HUES48 (cell line): ENCODE measurements around the gene CLTA.
"Not testable (repeated sequence)": the region's sequence is repeated elsewhere in the genome, so short reads cannot be mapped to it uniquely, and the experiment has no call there.

Experiments
- H3K27ac ChIP-seq: one replicate; pipeline ENCODE4 v1.7.0; 2013; ENCODE audit warnings: low read depth, low read length, inconsistent platforms
- H3K27me3 ChIP-seq: 2 replicates; pipeline ENCODE4 v1.6.1; 2013; ENCODE audit warnings: mild to moderate bottlenecking, low read length; ENCODE audit not compliant: control insufficient read depth, insufficient read depth
- H3K36me3 ChIP-seq: 2 replicates; pipeline ENCODE4 v1.6.1; 2013; ENCODE audit warnings: low read length; ENCODE audit not compliant: control insufficient read depth, insufficient read depth
- H3K4me1 ChIP-seq: 2 replicates; pipeline ENCODE4 v1.6.1; 2013; ENCODE audit warnings: mild to moderate bottlenecking, low read length; ENCODE audit not compliant: control insufficient read depth, insufficient read depth
- H3K4me3 ChIP-seq: 2 replicates; pipeline ENCODE4 v1.5.1; 2013; ENCODE audit warnings: mild to moderate bottlenecking, low read depth, low read length
- H3K9ac ChIP-seq: 2 replicates; pipeline ENCODE4 v1.6.1; 2013; ENCODE audit warnings: mild to moderate bottlenecking, low read depth, low read length, moderate library complexity
- H3K9me3 ChIP-seq: 2 replicates; pipeline ENCODE4 v1.6.1; 2013; ENCODE audit warnings: low read length; ENCODE audit not compliant: control insufficient read depth, insufficient read depth

Gene CLTA

DNA sequence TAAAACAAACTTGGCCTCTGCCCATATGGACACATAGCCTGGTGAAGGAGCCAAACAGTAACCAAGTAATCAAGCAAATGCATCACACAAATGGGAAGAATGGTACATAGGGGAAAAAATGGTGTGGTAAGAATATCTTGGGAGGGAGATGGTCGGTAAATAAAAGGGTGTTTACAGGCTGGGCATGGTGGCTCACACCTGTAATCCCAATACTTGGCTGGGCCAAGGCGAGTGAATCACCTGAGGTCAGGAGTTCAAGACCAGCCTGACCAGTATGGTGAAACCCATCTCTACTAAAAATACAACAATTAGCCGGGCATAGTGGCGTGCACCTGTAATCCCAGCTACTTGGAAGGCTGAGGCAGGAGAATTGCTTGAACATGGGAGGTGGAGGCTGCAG lies 31.2 kb upstream of the CLTA start:
- not testable (repeated sequence) for H3K27me3 ChIP-seq, H3K36me3 ChIP-seq, H3K27ac ChIP-seq, H3K9me3 ChIP-seq, H3K9ac ChIP-seq, H3K4me3 ChIP-seq
- H3K4me1 ChIP-seq, result peaks cover 21% of the 10 kb centered on the region

DNA sequence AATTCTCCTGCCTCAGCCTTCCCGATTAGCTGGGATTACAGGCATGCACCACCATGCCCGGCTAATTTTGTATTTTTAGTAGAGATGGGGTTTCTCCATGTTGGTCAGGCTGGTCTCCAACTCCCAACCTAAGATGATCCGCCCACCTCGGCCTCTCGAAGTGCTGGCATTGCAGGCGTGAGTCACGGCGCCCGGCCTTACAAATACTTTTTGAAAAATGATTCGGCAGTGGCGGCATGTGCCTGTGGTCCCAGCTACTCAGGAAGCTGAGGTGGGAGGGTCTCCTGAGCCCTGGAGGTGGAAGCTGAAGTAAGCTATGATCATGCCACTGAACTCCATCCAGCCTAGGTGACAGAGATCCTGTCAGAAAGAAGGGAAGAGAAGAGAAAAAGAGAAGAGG lies 30.6 kb upstream of the CLTA start:
- H3K27me3 ChIP-seq, H3K9ac ChIP-seq, H3K4me3 ChIP-seq, H3K36me3 ChIP-seq, H3K27ac ChIP-seq, H3K9me3 ChIP-seq: not testable (repeated sequence)
- peaks cover 25% of the 10 kb centered on the region for H3K4me1 ChIP-seq

DNA sequence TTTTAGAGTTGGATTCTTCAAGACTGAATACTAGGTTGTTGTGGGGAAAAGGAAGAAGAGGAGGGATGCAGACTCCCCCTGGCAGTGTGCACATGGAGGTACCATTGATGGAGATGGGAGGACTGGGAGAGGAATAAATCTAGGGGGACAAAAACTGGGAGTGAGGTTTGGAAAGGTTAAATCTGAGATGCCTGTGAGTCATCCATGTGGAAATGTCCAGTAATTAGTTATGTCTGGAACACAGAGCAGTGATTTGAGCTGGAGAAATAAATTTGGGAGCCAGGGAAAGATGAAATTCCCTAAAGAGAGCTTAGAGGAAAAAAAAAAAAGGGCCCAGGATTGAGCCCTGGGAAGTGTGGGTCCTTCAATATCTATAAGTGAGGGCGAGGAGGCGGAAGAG lies 29.5 kb upstream of the CLTA start:
- H3K36me3 ChIP-seq, result no peaks in the 10 kb centered on the region
- H3K27ac ChIP-seq, result no peak overlapping the region
- peaks cover 25% of the 10 kb centered on the region for H3K4me1 ChIP-seq

DNA sequence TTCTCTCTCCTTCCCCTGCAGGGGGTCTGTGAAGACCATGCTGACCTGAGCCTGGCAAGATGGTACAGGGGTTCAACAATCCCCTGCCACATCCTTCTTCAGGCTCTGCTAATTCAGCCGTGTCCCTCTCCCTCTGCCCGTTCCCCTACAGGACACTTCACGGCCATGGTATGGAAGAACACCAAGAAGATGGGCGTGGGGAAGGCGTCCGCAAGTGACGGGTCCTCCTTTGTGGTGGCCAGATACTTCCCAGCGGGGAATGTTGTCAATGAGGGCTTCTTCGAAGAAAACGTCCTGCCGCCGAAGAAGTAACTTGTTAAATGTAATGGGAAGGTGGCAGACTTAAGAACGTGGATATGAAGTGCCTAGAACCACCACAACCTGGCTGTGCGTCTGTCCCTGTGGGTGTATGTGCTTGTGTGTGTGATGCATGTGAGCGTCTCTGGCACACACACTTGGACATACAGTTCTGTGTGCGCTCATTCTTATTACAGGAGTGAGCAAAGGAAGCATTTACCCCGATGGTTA lies 28.4 kb upstream of the CLTA start:
- Histone ChIP-seq H3K4me3 (no peak overlapping the region), H3K9ac (no peak overlapping the region; the same call in 1 of the 2 replicates), H3K9me3 (no peaks in the 10 kb centered on the region), H3K27ac (peak overlapping the region; percentile 91), H3K27me3 (no peaks in the 10 kb centered on the region), H3K36me3 (no peaks in the 10 kb centered on the region), H3K4me1 (peaks cover 25% of the 10 kb centered on the region)

More for the DNA sequence above, 29.5 kb upstream of the CLTA start:
- Histone ChIP-seq H3K9me3 (peaks cover 6% of the 10 kb centered on the region; the same call in 1 of the 2 replicates), H3K4me3 (no peak overlapping the region), H3K9ac (no peak overlapping the region), H3K27me3 (no peaks in the 10 kb centered on the region)

DNA sequence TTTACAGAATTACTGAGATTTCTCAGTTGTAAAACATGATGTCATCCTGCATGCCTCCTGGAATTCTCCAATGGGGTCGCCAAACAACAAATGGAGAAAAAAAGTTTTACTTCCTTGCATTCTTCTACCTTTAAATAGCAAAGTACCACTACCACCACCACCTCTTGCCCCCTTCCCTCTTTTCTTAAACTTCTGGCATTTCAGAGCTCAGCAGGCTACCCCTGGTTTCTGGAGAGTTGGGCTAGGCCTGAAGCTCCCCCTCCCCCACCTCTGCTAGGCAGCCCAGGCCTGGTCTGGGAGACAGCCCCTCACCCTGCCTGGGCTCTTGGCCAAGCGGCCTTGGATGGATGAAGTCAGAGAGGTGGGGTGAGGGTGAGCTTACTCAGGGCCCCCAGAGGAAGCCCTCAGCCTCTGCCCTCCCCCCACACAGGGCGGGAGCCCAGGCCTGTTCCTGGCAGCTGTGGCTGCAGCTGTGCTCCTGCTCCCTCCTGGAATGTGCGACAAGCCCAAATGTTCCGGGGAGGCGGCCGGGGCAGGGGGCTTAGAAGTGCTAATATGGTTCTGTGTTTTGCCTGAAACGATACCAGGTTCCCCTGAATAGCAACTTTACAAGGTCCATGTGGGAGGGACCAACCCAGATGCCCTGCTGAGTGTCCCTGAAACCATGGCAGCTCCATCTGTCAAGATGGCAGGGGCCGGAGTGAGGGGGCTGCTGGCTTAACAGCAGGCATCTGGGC lies 27.5 kb upstream of the CLTA start:
- no peaks in the 10 kb centered on the region for H3K9me3 ChIP-seq
- H3K4me3 ChIP-seq, result no peak overlapping the region
- H3K27me3 ChIP-seq, result no peaks in the 10 kb centered on the region
- peak overlapping the region; percentile 62 for H3K9ac ChIP-seq
- H3K36me3 ChIP-seq, result no peaks in the 10 kb centered on the region
- H3K27ac ChIP-seq, result peak overlapping the region; percentile 91
- H3K4me1 ChIP-seq, result peaks cover 25% of the 10 kb centered on the region

DNA sequence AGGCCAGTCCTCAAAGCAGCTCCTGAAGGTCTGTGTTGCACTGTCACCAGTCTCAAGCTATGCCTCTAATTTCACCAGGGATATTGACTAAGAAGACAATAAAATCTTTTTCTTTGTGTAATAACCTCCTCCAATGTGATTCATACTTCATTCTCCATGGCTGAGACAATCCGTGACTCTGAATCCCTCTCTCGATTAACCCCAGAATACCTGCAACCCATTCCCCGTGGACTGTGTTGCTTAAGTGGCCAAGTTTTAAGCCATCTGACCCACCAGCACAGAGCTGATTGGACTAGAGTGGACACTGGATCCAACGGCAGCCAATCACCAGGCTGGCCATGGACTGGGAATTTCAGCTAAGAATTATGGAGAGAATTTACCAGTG lies 26.9 kb upstream of the CLTA start:
- no peak overlapping the region for H3K9ac ChIP-seq
- peak overlapping the region; percentile 91 for H3K27ac ChIP-seq

DNA sequence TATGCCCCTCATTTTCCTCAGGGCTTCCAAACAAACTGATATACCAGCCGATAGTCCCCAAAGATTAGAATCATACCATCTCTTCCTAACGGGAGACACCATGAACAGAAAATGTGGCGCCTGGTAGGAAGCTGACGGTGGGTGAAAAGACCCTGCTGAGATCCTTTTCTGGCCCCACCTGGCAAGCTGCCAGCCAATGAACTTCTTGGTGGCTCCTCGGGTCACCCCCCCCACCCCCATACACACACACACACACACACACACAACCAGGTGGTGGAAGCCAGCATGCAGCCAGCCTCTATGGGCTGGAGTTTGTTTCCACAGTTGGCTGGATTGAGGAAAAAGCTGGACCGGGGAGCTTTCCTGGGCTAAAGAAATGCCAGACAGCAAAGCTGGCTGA lies 26.3 kb upstream of the CLTA start:
- H3K36me3 ChIP-seq, result no peaks in the 10 kb centered on the region
- no peaks in the 10 kb centered on the region for H3K27me3 ChIP-seq
- H3K4me1 ChIP-seq, result peaks cover 25% of the 10 kb centered on the region
- H3K9me3 ChIP-seq, result no peaks in the 10 kb centered on the region
- H3K9ac ChIP-seq, result no peak overlapping the region
- no peak overlapping the region for H3K4me3 ChIP-seq
- peak overlapping the region; percentile 91 for H3K27ac ChIP-seq

More for the DNA sequence above, 26.9 kb upstream of the CLTA start:
- Histone ChIP-seq H3K36me3 (no peaks in the 10 kb centered on the region), H3K27me3 (no peaks in the 10 kb centered on the region), H3K4me3 (no peak overlapping the region), H3K9me3 (no peaks in the 10 kb centered on the region), H3K4me1 (peaks cover 25% of the 10 kb centered on the region)

DNA sequence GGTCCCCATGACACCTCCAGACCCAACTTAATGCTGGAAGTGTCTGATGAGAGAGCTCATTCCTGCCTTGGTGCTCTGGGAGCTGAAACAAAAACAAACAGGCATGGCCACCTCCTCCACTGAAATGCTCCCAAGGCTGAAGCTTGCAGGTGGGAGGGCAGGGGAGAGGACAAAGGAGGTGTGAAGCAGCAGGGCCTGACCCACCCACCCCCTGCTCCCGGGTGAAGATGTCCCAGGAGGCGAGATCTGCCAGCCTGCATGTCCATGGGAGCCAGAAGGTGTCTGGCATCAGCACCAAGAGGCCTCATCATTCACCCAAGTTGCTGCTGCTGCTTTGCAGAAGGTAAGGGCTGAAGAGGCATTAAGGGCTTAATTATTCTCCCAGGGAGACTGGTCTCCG lies 25.7 kb upstream of the CLTA start:
- H3K4me1 ChIP-seq, result peaks cover 25% of the 10 kb centered on the region
- H3K27me3 ChIP-seq, result no peaks in the 10 kb centered on the region
- H3K9ac ChIP-seq, result no peak overlapping the region
- no peak overlapping the region for H3K27ac ChIP-seq
- H3K36me3 ChIP-seq, result no peaks in the 10 kb centered on the region
- H3K9me3 ChIP-seq, result no peaks in the 10 kb centered on the region
- no peak overlapping the region for H3K4me3 ChIP-seq

DNA sequence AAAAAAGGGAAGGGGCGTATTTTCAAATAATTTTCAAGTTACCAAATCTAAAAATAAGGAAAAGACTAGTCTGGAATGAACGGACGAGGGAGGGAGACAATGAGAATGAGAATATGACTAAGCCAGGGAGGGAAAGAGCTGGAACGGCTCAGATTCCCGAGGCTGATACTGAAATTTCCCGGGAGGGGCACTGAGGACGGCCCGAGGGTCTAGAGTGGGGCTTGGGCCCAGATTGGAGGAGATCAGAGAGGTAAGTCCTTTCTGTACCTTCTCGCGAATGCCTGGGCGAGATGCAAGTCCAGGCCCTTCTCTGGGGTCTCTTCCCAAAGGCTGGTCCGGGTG lies 24.9 kb upstream of the CLTA start:
- H3K4me1 ChIP-seq, result peaks cover 25% of the 10 kb centered on the region
- no peak overlapping the region for H3K9ac ChIP-seq
- H3K4me3 ChIP-seq, result no peak overlapping the region
- no peaks in the 10 kb centered on the region for H3K36me3 ChIP-seq
- H3K9me3 ChIP-seq, result no peaks in the 10 kb centered on the region
- H3K27ac ChIP-seq, result no peak overlapping the region
- H3K27me3 ChIP-seq, result no peaks in the 10 kb centered on the region

DNA sequence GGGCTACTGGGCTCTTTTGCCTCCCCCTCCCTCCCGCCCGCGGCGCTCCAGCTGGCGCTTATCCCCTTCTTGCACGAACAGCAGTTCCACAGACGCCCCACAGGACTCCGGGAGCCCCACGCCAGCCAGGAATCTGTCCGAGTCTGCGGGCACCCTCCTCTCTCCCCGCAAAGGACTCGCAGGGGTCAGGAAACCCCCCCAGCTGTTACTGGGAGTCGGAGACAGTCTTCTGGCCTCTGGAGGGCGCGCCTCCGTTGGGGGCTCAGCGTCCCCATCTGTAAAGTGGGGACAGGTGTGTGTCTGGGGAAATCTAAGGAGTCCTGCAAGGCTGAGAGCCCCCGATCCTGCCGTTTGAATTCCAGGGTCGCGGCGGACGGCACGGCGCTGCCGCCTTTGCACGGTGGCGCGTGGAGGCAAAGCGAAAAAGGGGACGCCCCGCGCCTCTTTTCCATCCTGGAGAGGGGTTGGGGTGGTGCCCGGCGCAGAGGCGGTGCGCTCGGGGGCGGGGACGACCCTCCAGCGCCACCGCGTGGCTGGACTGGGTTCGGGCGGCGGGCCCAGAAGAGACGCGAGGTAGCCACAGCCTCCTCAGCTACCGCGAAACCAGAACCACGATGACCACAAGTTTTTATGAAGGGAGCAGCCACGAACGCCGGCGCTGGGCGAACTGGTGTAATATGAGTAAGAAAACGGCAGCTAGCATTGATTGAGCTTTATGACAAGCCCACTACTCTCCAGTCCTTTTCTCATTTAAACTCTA lies 24.4 kb upstream of the CLTA start:
- Histone ChIP-seq H3K27me3 (no peaks in the 10 kb centered on the region), H3K4me3 (peak overlapping the region; percentile 65), H3K27ac (no peak overlapping the region), H3K4me1 (peaks cover 25% of the 10 kb centered on the region), H3K9ac (0 out of 2 replicates have a peak overlapping the region, but pooled peaks have one; percentile 18), H3K9me3 (no peaks in the 10 kb centered on the region), H3K36me3 (no peaks in the 10 kb centered on the region)

DNA sequence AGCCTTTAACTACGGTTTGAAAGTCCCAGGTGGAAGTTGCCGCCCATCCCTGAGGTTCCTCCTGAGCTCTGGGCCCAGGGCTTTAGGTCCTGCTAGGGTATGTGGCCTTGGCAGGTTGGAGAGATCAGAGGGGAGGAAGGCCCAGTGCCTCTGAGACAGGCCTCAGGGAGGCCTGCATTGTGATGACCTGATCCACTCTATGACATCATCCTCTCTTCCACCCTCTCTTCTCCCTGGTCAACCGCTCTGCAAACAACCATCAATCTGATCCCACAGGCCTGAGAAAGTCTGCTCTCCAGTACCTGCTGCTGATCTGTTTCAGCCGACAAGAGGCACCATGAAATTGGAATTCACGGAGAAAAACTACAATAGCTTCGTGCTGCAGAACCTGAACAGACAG lies 21.6 kb upstream of the CLTA start, which contains the start of gene CCIN:
CCIN (plus strand) TSS at position 223 of the 400 bp plus-strand sequence; CDS start at position 338, 115 bp downstream.
- Histone ChIP-seq H3K9ac (no peak within 1 kb of the TSS), H3K36me3 (no peaks in the 10 kb centered on the region), H3K27ac (no peak within 1 kb of the TSS), H3K27me3 (no peaks in the 10 kb centered on the region), H3K4me1 (peaks cover 4% of the 10 kb centered on the region; the same call in 1 of the 2 replicates), H3K9me3 (no peaks in the 10 kb centered on the region), H3K4me3 (no peak within 1 kb of the TSS)
